Islet of Langerhans (tissue), 1 donor: ENCODE data around the gene TFF1.

Source experiments
- FAIRE-seq: peaks from one replicate; lab custom pipeline; 2011; peaks lifted over from hg19 to GRCh38; lab: Jason Lieb, UNC

Gene TFF1

DNA sequence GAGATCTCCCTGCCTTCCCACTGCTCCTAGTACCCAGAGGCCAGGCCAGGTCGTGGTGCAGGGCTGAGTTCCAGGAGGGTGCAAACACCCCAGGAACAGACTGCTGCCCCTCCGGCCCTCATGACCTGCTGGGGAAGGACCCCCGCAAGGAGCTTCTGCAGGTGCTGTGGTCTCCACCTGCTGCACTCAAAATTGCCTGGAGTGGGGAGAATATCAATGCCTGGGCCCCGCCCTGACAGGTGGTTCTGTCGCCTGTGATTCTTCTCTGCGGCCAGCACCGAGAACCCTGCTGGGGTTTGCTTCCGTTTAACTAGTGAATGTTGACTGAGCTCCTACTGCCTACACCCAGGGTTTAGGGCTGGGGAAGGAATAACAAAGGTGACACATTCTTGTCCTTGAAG, 49.0 kb downstream of the TFF1 start:
- no peak for FAIRE-seq

DNA sequence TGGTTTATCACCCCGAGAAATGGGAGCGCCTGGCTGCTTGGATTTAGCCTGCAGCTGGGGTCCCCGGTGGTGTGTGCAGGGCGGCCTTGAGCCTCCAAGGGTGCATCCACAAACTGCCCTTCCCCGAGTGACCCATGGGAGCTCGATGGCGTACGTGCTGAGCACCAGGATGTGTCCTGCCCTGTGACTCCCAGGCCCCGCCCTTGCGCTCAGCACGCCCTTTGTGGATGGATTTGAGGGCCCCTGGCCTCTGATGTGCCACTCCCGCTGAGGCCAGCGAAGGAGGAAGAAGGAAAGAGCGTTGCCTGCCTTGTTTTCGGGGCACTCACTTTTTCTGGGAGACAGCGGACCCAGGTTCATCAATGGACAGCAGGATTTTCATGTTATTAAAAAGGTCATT, 49.4 kb downstream of the TFF1 start:
- no peak for FAIRE-seq

DNA sequence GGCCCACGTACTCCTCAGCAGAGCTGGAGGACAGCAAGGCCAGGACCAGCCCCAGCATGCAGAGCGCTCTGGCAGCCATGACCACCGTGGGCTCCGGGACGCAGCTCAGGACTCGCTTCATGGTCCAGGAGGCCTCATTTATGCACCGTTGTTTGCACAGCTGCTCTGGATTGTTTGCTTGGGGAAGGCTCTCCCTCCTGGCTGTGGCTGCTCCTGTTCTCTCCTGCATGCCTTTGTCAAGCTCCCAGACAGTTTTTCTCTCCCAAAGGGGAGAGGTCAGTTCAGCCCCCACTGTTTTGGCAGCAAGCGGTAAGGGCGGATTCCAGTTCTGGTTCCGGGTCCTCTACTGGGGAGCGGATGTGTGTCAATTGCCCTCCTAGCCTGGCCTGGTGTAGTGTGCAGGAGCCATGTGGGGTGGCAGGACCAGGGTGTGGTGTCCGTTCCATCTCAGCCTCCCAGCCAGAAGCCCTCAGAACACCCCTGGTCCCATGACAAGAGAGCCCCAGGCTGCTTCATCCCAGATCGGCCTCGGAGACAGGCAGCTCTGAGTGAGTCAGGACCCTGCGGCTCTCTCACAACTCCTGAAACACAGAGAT, 50.9 kb downstream of the TFF1 start, which contains the start of gene TFF3:
TSS of gene TFF3 (minus strand) at position 114 of the 596 bp plus-strand sequence. CDS start at position 79, 35 bp downstream.
- peak; percentile 30 for FAIRE-seq

DNA sequence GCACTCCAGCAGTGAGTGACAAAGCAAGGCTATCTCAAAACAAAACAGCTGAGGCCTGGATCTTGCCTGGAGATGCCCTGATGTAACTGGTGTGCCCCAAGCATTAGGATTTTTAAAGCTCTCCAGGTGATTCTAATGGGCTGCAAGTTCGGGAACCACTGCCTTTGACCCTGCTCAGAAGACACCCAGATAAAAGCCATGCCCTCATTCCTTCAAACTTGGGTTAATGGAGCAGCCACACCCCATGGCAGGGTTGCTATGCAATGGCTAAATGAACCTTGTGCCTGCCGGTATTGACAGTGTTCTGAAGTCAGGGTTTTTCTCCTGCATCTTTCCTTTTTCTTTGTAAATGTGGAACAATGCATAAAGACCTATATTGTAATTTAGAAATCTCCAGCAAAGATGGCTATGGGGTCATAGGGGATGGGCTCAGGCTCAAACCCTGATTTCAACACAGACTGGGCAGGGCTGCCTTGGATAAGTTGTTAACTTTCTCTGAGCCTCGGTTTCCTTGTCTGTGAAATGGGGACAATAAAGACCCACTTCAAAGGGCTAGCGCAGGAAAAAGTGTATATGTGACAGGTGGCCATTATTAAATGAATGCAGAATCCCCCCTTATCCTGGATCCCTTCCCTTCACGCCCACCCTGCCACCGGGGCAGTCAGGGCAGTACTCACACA, 51.6 kb downstream of the TFF1 start:
- FAIRE-seq, result no peak

DNA sequence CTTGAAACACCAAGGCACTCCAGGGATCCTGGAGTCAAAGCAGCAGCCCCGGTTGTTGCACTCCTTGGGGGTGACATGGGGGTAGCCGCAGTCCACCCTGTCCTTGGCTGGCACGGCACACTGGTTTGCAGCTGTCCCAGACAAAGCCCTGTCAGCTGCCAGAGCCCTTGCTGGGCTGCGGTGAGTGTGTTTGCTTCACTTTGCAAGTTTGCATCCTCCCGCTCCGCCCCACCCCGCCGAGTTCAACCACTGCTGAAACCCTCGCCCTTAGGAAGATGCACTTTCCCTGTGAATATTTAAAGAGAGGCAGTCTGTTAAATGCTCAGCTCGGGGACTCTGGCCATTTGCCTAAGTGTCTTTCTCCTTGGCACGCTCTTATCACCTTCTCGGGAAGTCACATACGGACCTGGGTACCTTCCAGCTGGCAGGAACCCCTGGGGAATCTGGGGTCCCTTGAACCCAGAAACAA, 52.8 kb downstream of the TFF1 start:
- FAIRE-seq, result no peak

DNA sequence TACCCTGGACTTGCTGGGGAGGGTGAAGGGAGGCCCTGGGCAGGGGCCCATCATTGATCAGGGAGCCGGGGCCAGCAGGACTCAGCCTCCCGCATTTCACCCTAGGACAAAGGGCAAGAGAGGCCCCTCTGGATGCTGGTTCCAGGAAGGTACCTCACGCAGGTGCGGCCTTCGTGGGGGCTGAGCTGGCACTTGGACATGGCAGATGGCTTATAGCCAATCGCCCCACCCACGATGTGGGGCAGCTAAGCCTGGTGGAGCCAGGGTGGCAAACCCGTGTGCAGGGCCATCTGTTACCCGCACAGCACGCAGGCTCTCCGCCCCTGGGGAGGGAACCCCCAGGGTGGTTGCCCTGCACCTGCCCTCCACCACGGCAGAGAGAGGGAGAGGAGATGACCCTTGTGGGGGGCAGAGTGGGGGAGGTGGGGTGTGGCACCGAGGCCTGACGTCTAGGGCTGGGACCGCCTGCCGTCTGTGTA, 53.7 kb downstream of the TFF1 start:
- FAIRE-seq, result no peak
